ENCODE results near the gene RBFOX2.
"Not testable (repeated sequence)": the region's sequence is repeated elsewhere in the genome, so short reads cannot be mapped to it uniquely, and the experiment has no call there.

RBFOX2 gene

DNA sequence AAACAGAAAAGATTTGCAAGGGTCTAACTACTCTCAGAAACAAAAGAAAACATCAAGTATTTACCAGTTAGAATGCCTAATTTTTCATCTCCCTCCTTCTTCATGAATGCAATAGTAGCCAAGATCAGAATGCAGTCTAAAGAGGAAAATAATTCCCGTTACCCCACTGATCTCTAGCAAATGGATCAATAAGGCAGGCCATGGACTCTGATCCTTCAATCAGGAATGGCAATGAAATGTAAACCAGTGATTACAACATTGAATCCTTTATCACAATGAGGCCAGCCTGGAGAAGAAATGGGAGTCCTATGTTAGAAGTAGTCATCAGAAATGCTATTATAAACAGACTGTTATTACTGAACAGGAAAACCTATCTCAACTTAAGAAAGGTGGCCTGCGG lies 204.4 kb downstream of the RBFOX2 start:
- ATAC-seq = no peak
- DNase-seq = no peak

DNA sequence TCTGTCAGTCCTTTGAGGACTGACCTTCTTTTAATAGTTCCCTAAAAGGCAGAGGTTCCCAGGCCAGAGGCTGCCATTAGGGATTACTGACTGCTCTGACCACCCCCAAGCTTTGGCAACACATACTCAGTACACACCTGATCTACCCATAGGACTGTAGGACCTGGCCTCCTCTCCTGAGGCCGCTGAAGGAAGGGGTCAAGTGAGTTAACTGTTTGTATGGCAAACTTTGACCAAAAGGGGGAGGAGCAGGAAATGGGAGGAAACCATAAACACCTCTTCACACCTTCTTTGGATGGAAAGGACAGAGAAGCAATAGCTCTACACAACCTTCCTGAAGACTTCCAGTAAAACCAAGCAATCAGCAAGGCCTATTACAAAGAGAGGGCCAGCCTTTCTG lies 207.0 kb downstream of the RBFOX2 start:
- no peak for ATAC-seq

GRCh38 chr22:35819421-35819820 lies 209.2 kb downstream of the RBFOX2 start:
- DNase-seq = no peak
- no peak for ATAC-seq

More for the DNA sequence above, 207.0 kb downstream of the RBFOX2 start:
- no peak for DNase-seq

DNA sequence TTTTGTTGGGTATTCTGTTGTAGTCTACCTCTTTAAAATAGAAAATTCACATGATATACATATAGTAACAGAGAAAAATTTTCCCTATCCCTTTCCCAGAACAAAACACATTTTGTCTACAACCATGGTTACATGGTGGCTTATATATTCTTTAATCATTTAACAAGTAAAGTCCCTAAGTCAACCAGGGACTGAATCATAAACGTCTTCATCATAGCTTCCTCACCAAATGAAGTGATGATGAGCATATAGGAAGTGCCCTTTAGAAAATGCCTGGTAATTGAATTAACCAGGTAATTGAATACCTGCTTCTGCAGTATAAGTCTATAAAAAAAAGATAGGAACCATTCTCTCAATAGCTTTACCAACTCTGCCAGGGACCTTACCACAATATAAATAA lies 209.7 kb downstream of the RBFOX2 start:
- ATAC-seq (peak; percentile 40), DNase-seq (no peak)

- ATAC-seq (no peak), DNase-seq (no peak)
Observed at GRCh38 chr22:35812600-35812999, 216.0 kb downstream of the RBFOX2 start.

GRCh38 chr22:35811670-35812069 lies 217.0 kb downstream of the RBFOX2 start:
- ATAC-seq = no peak
- no peak for DNase-seq

- no peak for ATAC-seq
- no peak for DNase-seq
Observed at GRCh38 chr22:35809816-35810215, 218.8 kb downstream of the RBFOX2 start.

GRCh38 chr22:35808377-35808776 lies 220.2 kb downstream of the RBFOX2 start:
- no peak for DNase-seq
- no peak for ATAC-seq

- not testable (repeated sequence) for DNase-seq, ATAC-seq
Observed at GRCh38 chr22:35806668-35807067, 222.0 kb downstream of the RBFOX2 start.

DNA sequence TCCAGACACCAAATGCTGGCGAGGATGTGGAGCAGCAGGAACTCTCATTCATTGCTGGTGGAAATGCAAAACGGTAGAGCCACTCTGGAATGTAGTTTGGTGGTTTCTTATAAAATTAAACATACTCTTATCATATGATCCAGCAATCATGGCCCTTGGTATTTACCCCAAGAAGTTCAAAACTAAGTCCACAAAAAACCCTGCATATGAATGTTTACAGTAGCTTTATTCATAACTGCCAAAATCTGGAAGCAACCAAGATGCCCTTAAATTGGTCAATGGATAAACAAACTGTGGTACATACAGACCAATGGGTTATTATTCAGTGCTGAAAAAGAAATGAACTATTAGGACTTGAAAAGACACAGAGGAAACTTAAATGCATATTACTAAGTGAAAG lies 223.2 kb downstream of the RBFOX2 start:
- no peak for ATAC-seq

DNA sequence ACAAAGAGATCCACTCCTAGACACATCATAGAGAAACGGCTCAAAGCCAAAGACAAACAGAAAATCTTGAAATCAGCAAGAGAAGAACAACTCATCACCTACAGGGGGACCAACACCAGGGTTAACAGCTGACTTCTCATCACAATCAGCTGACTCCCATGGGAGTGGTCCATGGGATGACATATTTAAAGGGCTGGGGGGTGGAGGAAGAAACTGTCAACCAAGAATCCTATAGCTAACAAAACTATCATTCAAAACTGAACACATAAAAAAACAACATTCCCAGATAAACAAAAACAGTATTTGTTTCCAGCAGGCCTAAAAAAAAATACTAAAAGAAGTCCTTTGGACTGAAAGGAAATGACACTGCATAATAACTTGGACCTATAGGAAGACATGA lies 224.2 kb downstream of the RBFOX2 start:
- no peak for ATAC-seq
- no peak for DNase-seq

More for the DNA sequence above, 223.2 kb downstream of the RBFOX2 start:
- no peak for DNase-seq

- DNase-seq (no peak), ATAC-seq (no peak)
Observed at GRCh38 chr22:35802885-35803284, 225.7 kb downstream of the RBFOX2 start.

GRCh38 chr22:35801301-35801700 lies 227.3 kb downstream of the RBFOX2 start:
- ATAC-seq, DNase-seq: not testable (repeated sequence)

DNA sequence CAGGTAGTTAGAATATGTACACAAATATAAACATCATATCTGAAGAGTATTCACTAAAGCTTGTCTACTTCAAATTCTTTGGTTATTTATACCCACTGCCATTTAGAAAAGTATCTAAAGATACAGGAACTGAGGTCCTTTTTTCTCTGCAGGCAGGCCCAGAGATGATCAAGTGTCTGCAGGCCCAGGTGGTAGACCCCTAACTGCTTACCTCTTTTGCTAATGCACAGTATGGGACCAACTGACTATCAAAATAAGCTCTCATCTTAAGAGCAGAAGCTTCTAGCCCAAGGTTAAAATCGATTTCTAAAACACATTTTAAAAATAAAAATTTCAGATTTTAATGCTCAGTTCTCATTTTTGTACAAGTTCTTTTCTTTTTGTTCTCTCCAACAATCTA lies 229.5 kb downstream of the RBFOX2 start:
- no peak for ATAC-seq

GRCh38 chr22:35797411-35797810 lies 231.2 kb downstream of the RBFOX2 start:
- DNase-seq (no peak), ATAC-seq (no peak)

More for the DNA sequence above, 229.5 kb downstream of the RBFOX2 start:
- no peak for DNase-seq

DNA sequence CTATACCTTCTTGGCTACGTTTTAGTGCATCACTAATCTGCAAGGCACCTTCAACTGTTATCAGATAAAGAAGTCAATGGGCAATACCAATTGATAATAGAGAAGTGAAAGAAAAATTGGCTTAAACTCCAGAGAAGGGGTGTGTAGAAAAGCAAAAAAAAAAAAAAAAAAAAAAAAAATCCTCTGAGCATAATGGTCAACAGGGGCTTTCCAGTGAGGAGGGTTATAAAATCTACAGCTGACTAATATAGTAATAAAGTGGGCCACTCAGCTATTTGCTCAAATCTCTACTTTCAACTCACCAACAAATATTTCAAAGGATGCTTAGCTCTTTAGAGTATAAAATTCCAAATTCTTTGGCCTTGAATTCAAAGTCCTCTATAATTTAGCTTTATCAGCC lies 233.1 kb downstream of the RBFOX2 start:
- no peak for DNase-seq
- no peak for ATAC-seq

DNA sequence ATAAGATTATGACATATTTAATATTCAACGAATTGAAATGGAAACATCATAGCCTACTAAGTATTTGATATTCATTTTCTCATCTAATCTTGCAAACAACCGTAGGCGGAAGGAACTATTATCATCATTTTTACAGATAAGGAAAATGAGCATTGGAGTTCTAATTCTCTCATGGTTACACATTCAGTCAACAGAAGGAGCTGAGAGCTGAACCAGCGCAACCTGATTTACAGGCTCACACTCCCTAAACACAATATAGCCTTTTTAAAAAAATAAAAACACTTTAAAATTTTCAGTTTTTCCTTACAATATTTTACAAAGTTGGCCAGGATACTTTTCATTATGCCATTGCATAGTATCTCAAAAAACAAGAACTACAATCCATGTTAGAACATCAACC lies 236.1 kb downstream of the RBFOX2 start:
- ATAC-seq (no peak), DNase-seq (no peak)

GRCh38 chr22:35791788-35792187 lies 236.8 kb downstream of the RBFOX2 start:
- ATAC-seq, DNase-seq: not testable (repeated sequence)

- ATAC-seq (no peak), DNase-seq (no peak)
Observed at GRCh38 chr22:35785181-35785923, 243.3 kb downstream of the RBFOX2 start.

DNA sequence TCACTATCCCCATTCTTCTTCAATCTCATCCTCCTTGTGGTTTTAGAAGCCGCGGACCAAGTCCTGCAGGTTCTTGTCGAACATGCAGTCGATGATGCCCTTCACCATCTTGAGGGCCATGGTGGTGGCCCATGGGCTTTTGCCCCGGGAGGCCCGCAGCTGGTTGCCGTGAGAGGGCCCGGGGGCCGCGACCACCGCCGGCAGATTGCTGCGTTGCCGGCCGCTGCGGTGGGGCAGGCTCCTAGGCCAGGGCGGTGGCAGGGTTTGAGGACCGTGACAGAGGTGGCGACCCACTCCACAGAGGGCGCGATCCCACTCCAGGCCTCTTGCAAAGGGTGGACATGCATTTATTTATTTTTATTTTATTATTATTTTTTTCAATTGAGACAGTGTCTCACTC lies 244.0 kb downstream of the RBFOX2 start:
- ATAC-seq = no peak

DNA sequence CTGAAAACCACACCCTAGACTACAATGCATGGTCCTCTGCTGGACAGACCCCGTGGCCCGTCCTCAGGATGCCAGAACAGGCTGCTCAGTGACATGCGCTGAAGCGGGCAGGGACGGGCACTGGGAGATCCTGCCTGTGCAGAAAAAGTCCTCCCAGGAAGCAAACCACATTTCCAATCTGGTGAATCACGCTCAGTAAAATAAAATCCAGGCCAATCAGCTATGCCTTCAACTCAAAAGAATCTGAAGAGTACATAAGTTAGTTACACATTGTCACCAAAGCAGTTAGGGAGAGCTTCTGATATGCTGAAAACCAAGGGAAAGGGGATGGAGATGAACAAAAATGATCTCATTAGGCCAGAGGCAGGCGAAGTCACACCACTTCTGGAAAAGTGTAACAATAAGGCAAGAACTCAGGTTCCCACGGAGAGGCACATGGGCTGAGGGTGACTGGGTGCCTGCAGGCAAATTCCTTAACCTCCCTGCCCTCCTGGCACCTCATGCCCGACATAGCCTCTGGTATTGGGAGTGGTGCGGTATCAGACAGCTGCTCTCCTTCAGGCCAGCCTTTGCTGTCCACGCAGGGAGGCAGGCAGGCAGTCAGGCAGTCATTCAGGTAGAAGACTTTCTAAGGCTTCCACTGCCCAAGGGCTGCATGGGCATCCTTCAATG lies 244.5 kb downstream of the RBFOX2 start:
- ATAC-seq (no peak), DNase-seq (no peak)

More for the DNA sequence above, 244.0 kb downstream of the RBFOX2 start:
- no peak for DNase-seq

DNA sequence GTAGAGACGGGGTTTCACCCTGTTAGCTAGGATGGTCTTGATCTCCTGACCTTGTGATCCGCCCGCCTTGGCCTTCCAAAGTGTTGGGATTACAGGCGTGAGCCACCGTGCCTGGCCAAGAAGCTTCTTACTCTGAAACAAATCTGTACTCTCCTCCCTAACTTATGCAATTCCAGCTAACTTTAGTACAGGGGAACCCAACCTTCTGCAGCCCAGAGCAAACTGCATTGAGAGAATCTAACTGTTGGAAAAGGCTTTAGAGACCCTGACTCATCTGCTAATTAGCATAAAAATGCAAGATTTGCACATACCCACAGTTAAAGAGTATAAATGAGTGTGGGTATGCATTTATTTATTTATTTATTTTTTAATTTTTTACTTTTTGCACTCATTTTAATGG lies 246.1 kb downstream of the RBFOX2 start:
- ATAC-seq (no peak), DNase-seq (no peak)

DNA sequence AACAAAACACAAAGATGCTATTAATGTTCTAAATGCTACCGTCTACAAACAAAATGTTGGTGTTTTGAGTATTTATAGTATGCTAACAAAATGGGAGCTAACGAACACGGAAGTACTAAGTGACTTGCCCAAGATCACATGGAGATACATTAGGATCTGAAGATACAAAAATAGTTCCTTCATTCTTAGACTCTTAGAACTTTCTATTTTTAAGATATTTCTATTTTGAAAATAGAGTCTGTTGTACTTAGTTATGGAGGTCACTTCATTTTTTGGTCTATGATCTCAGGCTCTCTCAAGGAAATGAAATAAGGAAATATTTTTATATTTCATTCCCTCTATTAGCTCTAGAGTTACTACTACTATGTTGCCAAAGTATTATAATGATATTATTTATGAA lies 246.7 kb downstream of the RBFOX2 start:
- no peak for DNase-seq
- ATAC-seq = no peak
